NCI-H345 (cell line): Measurements from ENCODE around the gene GLP1R.

Experiments used
- DNase-seq: peaks from one replicate; lab custom pipeline; 2025; lab: John Stamatoyannopoulos, UW

Gene GLP1R

DNA sequence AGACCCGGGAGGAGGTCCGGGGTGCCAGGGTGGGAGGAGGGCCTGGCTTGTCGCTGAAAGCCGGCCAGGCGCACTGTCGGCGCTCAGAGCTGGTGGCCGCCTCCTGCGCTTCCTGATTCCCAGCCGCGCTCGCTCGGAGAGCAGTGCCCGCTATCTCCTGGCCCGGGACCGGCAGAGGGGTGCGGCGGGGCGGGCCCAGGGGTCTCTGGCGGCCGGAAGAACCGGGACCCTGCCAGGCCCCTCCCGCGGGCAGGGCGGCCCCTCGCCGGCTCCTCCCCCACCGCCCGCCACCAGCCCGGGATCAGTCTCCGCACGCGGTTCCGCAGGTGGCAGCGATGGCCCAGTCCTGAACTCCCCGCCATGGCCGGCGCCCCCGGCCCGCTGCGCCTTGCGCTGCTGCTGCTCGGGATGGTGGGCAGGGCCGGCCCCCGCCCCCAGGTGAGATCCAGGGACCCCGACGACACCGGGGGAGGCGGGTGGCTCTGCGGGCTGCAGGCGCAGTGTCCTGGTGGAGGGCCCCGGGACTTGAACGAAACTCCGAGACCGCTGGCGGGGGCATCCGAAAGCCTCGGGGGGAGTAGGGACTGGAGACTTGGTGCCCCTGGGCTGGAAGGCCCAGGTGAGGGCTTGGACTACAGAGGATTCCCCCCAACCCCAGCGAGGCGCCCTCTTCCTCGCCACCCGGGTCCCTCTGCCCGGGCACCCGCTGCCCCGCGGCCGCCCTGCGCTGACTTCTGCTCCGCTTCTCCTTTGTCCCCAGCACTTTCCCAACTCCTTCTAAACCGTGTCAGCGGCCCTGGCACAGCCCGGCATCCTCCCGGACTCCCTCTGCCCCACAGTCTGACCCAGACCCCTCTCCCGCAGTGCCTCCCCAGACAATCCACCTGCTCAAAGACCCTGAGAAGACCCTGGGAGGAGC lies at the start of gene GLP1R:
Gene GLP1R, plus strand, starts transcription at position 301 of the 919 bp plus-strand sequence. Its CDS starts 60 bp downstream, at position 361.
- DNase-seq = no peak

GRCh38 chr6:39003072-39003471 lies 45.5 kb upstream of the GLP1R start:
- no peak for DNase-seq

DNA sequence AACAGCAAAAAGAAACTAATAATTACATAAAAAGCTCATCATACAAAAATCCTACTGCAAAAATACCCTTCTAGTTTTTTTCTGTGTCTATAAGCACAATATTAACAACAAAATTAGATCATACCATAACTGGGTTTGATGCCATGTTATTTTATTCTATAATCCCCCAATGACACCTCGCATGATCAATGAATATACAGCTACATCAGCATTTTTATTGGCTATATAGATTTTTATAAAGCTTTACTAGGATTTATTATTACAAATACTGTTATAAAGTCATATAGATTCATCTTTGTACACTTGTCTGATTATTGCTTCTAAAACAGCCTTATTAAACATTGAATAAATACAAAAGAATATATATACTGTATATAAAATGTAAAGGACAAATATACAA lies 45.1 kb upstream of the GLP1R start:
- DNase-seq = no peak

DNA sequence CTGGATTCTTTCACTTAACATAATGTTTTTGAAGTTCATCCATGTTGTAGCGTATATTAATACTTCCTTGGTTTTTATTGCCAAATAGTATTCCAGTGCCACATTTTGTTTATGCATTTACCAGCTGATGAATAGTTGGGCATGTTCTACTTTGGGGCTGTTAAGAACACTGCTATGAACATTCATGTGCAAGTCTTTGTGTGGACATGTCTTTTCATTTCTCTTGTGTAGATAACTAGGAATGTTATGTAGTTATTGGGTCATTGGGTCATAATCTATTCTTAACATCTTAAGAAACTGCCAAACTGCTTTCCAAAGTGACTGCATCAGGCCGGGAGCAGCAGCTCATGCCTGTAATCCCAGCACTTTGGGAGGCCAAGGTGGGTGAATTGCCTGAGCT lies 43.8 kb upstream of the GLP1R start:
- no peak for DNase-seq

DNA sequence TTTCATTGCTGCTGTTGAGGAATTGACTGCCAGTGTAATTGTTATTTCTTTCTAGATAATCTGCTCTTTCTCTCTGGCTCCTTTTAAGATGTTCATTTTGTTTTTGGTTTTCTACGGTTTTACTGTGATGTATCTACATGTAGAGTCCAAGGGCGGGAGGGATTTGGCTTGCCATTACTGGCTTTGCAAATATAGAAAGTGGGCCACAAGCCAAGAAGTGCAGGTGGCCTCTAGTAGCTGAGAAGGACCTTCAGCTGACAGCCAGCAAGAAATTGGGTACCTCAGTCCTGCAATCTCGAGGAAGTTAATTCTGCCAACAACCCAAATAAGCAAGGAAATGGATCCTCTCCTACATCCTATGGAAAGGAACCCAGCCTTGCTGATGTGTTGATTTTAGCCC lies 42.8 kb upstream of the GLP1R start:
- peak; percentile 5 for DNase-seq

DNA sequence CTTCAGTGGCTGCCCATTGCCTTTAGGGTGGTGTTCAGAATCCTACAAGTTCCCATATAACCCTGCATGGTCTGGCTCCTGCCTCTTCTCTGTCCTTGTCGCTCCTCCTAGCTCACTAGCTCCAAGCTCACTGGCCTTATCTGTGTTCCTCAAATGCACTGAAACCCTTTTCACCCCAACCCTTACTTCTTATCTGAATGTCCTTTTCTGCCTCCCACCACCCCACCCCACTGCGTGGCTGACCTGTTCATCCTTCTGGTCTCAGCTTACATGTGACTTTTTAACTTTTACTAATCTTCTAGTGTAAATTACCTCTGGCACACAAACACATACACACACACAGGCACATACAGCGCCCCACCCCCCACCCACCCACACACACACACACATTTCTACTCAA lies 41.0 kb upstream of the GLP1R start:
- no peak for DNase-seq

- DNase-seq = no peak
Measured at GRCh38 chr6:39008737-39009136, 39.8 kb upstream of the GLP1R start.

- DNase-seq = no peak
Measured at GRCh38 chr6:39009476-39009875, 39.1 kb upstream of the GLP1R start.

GRCh38 chr6:39016839-39017546 lies 31.6 kb upstream of the GLP1R start:
- DNase-seq = no peak

- DNase-seq = no peak
Measured at GRCh38 chr6:39017547-39017880, 31.1 kb upstream of the GLP1R start.

DNA sequence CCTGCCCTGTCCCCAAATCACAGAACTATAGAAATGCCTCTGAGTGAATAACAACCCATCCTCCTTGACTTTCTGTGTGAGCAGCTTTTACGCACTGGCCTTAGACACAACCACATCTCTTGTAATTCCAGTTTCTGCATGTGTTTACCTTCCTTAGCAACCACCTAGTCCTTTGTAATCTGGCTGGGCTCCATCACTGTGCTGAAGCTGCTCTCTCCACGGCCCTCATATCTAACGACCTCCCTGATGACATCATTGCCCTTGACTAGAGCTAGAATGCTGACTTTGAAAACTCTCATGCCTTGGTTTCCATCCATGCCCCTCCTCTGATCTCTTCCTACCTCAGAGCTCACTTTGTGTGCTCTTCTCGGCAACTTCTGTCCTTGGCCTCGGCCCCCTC lies 30.5 kb upstream of the GLP1R start:
- no peak for DNase-seq

DNA sequence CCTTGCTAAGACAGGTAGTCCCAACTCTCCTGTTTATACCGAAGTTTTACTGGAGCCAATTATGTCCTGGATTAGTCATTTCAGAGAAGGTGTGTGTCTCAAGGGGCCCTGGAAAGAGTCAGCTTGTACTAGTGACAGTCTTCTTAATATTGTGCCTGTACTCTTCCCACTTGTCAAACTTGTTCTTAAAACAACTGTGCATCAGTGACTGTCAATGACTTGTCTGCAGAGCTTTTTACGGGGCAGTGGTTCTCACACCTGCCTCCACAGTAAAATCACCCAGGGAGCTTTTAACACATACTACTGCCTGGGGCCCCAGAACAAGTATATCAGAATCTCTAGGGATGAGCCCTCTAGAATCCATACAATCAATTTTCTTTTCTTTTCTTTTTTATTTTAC lies 28.4 kb upstream of the GLP1R start:
- DNase-seq = no peak

- no peak for DNase-seq
Measured at GRCh38 chr6:39021041-39021440, 27.5 kb upstream of the GLP1R start.

DNA sequence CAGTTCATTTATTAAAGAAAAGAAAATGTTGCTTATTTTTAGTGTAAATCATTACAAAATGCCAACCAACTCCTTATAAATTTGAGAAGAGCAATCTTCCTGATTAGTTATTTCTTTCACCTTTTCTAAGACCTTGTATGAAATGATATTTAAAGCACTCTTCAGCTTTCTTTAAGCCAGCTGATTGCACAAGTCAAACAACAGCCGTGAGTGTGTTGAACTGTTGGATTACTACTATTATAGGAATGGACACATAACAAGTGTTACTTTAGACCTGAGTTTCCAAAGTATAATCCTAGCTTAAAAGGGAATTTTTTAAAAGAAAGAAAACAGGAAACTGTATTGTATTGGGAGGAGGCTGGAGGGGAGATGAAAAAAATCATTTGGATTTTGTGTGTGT lies 26.8 kb upstream of the GLP1R start:
- DNase-seq = no peak

DNA sequence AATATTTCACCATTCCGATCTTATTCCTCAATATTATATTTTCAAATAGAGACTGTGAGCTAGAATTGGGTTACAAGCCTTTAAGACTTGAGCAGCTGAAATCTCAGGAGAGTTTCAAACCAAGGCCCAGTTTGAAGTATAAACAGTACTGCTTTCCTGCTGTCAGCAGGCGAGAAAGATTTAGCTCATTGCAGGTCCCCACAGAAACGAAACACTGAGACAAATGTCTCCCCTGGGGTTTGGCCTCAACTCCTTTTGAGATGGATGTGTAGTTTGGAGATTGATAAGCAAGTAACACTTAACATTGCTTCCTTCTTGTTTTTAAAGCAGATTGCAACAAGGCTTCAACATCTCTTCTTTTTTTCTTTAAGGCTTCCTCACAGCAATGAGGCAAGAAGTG lies 22.4 kb upstream of the GLP1R start:
- no peak for DNase-seq

DNA sequence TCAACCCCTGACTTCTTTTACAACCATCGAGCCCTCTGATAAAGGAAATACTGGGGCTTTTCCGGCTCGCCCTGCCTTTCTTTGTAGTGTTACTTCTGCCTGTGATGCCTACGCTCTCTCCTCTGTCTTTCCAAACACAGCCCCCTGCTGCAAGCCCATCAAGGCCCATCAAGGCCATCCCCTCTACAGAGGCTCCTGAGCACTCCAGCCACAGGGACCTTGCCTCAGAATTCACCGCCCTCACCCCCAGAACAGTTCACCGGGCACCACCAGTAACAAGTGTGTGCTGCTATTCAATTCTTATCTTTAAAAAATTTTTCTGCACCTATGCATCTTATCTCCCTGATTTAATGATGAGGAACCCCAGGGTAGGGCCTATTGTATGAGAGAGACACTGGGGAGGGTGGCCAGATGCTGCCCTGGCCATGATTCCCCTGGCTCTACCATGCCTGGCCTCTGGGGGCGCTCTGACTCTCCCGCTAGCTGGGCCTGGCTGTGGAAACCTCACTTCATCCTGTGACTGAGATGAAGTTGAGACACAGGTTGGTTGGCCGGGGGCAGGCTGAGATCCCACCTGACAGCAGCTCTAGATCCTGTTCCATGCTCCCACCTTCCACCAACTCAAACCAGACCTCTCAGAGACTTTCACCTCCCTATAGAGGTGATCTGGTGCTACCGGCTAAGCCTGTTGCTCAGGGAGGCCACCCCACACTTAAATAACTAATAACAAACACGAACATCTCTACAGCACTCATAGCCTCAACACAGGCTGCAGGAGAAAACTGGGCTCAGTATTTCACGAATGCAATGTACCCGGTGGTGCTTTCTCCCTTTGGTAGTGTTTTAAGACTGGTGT lies 19.2 kb upstream of the GLP1R start:
- DNase-seq = no peak

DNA sequence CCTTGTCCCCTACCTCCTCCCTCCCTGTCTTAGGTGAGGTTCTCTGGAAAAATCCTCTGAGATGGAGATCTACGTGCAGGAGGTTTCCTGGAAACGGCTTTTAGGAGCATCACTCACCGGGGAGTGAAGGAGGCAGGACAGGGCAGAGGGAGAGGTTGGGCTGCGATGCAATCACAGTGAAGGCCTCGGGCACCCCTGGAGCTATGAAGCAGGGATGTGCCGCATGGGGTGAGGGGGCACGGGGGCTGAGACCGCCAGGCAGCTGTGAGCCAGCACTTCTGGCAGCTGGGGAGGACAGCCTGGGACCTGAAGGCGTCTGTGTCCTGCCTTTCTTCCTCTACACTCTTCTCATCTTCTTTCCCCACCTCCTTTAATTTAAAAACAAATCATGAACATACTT lies 12.9 kb upstream of the GLP1R start:
- no peak for DNase-seq

GRCh38 chr6:39037082-39037508 lies 11.5 kb upstream of the GLP1R start:
- no peak for DNase-seq

GRCh38 chr6:39037707-39038106 lies 10.9 kb upstream of the GLP1R start:
- DNase-seq = peak; percentile 16

DNA sequence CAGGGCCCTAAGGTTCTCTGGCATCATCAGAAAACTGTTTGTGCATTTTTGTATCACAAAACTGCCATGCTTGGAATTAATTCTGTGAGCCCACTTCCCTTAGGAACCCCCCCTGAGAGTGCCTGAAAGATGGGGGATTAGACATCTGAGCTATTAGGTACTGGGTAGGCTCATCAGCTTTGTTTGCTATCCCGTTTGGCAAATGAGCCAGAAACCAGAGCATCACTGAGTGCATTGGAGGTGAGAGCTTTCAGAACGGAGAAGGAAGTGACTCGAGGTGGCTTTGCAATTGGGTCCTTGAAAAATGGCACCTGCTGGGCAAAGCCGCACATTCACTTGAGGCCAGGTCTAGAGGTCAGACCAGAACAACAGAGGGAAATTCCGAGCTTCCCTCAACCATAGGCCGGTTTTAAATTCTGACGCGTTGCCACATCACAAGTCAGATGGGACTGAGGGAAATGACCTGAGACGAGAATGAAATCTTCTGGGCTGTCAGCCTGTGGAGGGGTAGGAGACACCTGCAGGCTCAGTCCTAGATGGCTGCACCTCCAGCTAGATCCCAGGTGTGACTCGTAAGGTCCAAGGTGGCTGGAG lies 8.4 kb upstream of the GLP1R start:
- no peak for DNase-seq

DNA sequence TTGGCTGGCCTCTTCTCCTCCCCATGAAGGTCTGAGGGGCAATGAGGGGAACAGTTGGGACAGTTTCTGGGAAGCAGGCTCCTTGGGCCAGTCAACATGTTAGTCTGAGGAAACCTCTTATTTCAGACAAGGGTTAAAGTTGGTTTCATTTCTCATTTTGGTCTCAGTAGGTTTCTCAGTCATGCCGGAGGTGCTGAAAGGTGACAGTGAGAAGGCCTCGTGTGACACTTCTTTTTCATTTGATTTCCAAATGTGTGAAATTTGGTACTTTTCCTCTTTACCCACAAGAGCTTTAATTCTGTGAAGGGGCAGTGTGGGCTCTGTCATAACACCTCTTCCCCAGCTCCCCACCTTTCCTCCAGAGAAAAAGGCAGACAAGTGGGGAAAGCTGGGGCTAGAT lies 7.5 kb upstream of the GLP1R start:
- DNase-seq = no peak

GRCh38 chr6:39043776-39044175 lies 4.8 kb upstream of the GLP1R start:
- no peak for DNase-seq
